HL-60 (cell line): ENCODE results near the gene FBP1.

Experiments
- DNase-seq, 2 experiments: peaks; one replicate each; pipeline ENCODE4 v3.0.0-alpha.2; 2010 to 2020; ENCODE audit warnings: low read depth in 1 of 2, low spot score in 1 of 2
- H3K27ac ChIP-seq: fragments of 250-450 bp; sonication (Bioruptor Pico); replicated peaks from 2 replicates; pipeline ENCODE4 v1.5.1; 2020; ENCODE audit warnings: mild to moderate bottlenecking, moderate library complexity
- H3K27me3 ChIP-seq: fragments of 250-450 bp; sonication (Bioruptor Pico); 2 replicates; pipeline ENCODE4 v1.5.1; 2021; ENCODE audit warnings: mild to moderate bottlenecking, moderate library complexity; ENCODE audit not compliant: insufficient read depth, poor library complexity, severe bottlenecking
- H3K4me3 ChIP-seq: replicated peaks from 2 replicates; pipeline ENCODE4 v1.5.1; 2011; ENCODE audit warnings: mild to moderate bottlenecking, control low read depth, low read length; ENCODE audit not compliant: insufficient read depth
- CTCF ChIP-seq: IDR thresholded peaks from one replicate; pipeline ENCODE4 v1.5.1; 2011; ENCODE audit warnings: low read length, control low read depth, inconsistent platforms; ENCODE audit not compliant: insufficient read depth
- GABPA ChIP-seq: IDR thresholded peaks from 2 replicates; pipeline ENCODE4 v1.6.1; 2012; ENCODE audit warnings: low read depth
- POLR2AphosphoS5 ChIP-seq: IDR thresholded peaks from 2 replicates; pipeline ENCODE4 v1.6.1; 2012; ENCODE audit warnings: low read depth
- REST ChIP-seq: IDR thresholded peaks from 2 replicates; pipeline ENCODE4 v1.6.1; 2012; ENCODE audit warnings: low read depth; ENCODE audit not compliant: insufficient replicate concordance
- SPI1 ChIP-seq: IDR thresholded peaks from 2 replicates; pipeline ENCODE4 v1.6.1; 2012; ENCODE audit warnings: low read depth, mild to moderate bottlenecking, borderline replicate concordance

Gene FBP1

GRCh38 chr9:94655739-94656138 is 16.4 kb upstream of the FBP1 start:
- no peak for TF ChIP-seq GABPA
- no peak for TF ChIP-seq SPI1
- no peak for TF ChIP-seq CTCF
- TF ChIP-seq REST, result no peak
- no peak; the same call in 1 of the 2 replicates for TF ChIP-seq POLR2AphosphoS5
- H3K4me3 ChIP-seq, result 0 out of 2 replicates have a peak overlapping the region, but pooled peaks have one; percentile 4

DNA sequence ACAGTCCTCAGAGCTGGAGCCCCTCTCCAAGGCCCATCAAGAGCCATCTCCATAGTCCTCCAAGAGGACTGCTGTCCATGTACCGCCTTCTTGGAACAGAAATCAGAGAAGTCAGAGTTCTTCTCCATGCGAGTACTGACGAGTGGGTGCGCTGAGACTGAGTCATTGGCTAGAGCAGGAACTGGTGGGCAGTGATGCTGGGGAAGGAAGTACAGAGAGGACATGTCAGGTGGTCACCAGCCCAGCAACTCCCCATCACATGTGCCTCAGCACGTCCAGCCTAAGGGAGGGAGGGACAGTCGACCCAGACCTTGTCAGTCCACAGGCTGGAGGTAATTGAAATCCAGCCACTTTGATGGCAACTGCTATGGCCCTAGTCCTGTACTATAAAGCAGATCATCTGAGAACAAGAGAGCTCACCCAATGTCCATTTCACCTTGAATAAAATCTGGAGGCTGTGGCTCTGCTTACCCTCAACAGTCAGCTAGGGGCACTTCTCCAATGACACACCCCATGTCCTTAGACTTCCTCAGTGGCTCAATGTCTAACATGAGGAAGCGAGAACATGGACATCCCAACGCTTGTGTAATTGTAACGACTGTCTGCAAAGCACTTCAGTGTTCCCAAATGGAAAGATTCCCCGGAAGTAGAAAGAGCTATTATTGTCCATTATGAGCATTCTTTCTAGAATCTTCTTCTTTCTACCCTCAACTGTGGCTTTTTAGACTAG is 15.0 kb upstream of the FBP1 start:
- Histone ChIP-seq H3K27me3 (no peaks in the 10 kb centered on the region), H3K27ac (no peak overlapping the region), H3K4me3 (no peak overlapping the region)
- TF ChIP-seq POLR2AphosphoS5 (no peak), SPI1 (peak; percentile 52; the same call in 1 of the 2 replicates)
- DNase-seq, result peak; percentile 34 to 76

More at GRCh38 chr9:94655739-94656138, 16.4 kb upstream of the FBP1 start:
- DNase-seq, result peak in 1 of 2 experiments; percentile 20
- Histone ChIP-seq H3K27ac (peak overlapping the region; percentile 77), H3K27me3 (no peaks in the 10 kb centered on the region)

- Histone ChIP-seq H3K27ac (no peak overlapping the region), H3K4me3 (no peak overlapping the region), H3K27me3 (no peaks in the 10 kb centered on the region)
- no peak for TF ChIP-seq REST
- no peak for TF ChIP-seq CTCF
- no peak for TF ChIP-seq SPI1
- TF ChIP-seq POLR2AphosphoS5, result no peak
- no peak for TF ChIP-seq GABPA
- DNase-seq, result no peak
These were observed 11.6 kb upstream of the FBP1 start for GRCh38 chr9:94650949-94651348.

GRCh38 chr9:94649100-94649819 is 9.9 kb upstream of the FBP1 start:
- peak; percentile 61 to 89 for DNase-seq
- Histone ChIP-seq H3K27me3 (no peaks in the 10 kb centered on the region), H3K4me3 (no peak overlapping the region), H3K27ac (peak overlapping the region; percentile 85)
- peak; percentile 54 for TF ChIP-seq REST
- TF ChIP-seq CTCF, result no peak
- TF ChIP-seq GABPA, result no peak
- peak; percentile 64; the same call in 1 of the 2 replicates for TF ChIP-seq SPI1
- peak; percentile 68 for TF ChIP-seq POLR2AphosphoS5
